H9 (cell line): Measurements from ENCODE around the gene DEFB123. TPM values are rescaled to one million over a fixed set of nuclear protein-coding genes. Genes with fewer than 3 reads are reported as not detected.

Source experiments
- DNase-seq: peaks from one replicate; pipeline ENCODE4 v3.0.0-alpha.2; 2017
- H2AFZ ChIP-seq: one replicate; pipeline ENCODE4 v1.6.1; 2013; ENCODE audit warnings: mild to moderate bottlenecking, low read length, control low read depth, moderate library complexity
- H2AK5ac ChIP-seq: 2 replicates; pipeline ENCODE4 v1.6.1; 2013; ENCODE audit warnings: low read length, control low read depth, mixed read lengths; ENCODE audit not compliant: insufficient read length
- H2BK120ac ChIP-seq: one replicate; pipeline ENCODE4 v1.6.1; 2013; ENCODE audit warnings: low read depth, mild to moderate bottlenecking, low read length, control low read depth, inconsistent platforms; ENCODE audit not compliant: poor library complexity, severe bottlenecking
- H2BK12ac ChIP-seq: 2 replicates; pipeline ENCODE4 v1.6.1; 2013; ENCODE audit warnings: low read length, control low read depth, mixed read lengths, low read depth; ENCODE audit not compliant: insufficient read length
- H2BK15ac ChIP-seq: 2 replicates; pipeline ENCODE4 v1.6.1; 2013; ENCODE audit warnings: low read depth, low read length, control low read depth
- H2BK20ac ChIP-seq: one replicate; pipeline ENCODE4 v1.6.1; 2013; ENCODE audit warnings: low read depth, mild to moderate bottlenecking, low read length, control low read depth, inconsistent platforms; ENCODE audit not compliant: poor library complexity, severe bottlenecking
- H2BK5ac ChIP-seq: 2 replicates; pipeline ENCODE4 v1.6.1; 2013; ENCODE audit warnings: low read length, control low read depth, mixed read lengths; ENCODE audit not compliant: insufficient read length
- H3K14ac ChIP-seq: 2 replicates; pipeline ENCODE4 v1.6.1; 2013; ENCODE audit warnings: low read length, control low read depth; ENCODE audit not compliant: insufficient read depth
- H3K18ac ChIP-seq: 2 replicates; pipeline ENCODE4 v1.6.1; 2013; ENCODE audit warnings: low read depth, mild to moderate bottlenecking, mixed read lengths, low read length, control low read depth; ENCODE audit not compliant: insufficient read length
- H3K23ac ChIP-seq: 2 replicates; pipeline ENCODE4 v1.6.1; 2013; ENCODE audit warnings: low read length, control low read depth, mixed read lengths, low read depth; ENCODE audit not compliant: insufficient read length
- H3K23me2 ChIP-seq: 2 replicates; pipeline ENCODE4 v1.6.1; 2013; ENCODE audit warnings: low read depth, mild to moderate bottlenecking, mixed read lengths, low read length, control low read depth; ENCODE audit not compliant: insufficient read length, poor library complexity, severe bottlenecking
- H3K27ac ChIP-seq: 2 replicates; pipeline ENCODE4 v1.5.1; 2013; ENCODE audit warnings: low read length, control low read depth, mixed read lengths, low read depth; ENCODE audit not compliant: insufficient read length
- H3K27me3 ChIP-seq: 2 replicates; pipeline ENCODE4 v1.6.1; 2013; ENCODE audit warnings: low read length, control low read depth, inconsistent platforms; ENCODE audit not compliant: insufficient read depth
- H3K4ac ChIP-seq: 2 replicates; pipeline ENCODE4 v1.6.1; 2013; ENCODE audit warnings: low read depth, mild to moderate bottlenecking, control low read depth, inconsistent platforms, low read length, moderate library complexity
- H3K4me1 ChIP-seq: 2 replicates; pipeline ENCODE4 v1.6.1; 2013; ENCODE audit warnings: low read length, control low read depth, inconsistent platforms; ENCODE audit not compliant: insufficient read depth
- H3K4me2 ChIP-seq: 2 replicates; pipeline ENCODE4 v1.6.1; 2013; ENCODE audit warnings: low read length, control low read depth, mixed read lengths; ENCODE audit not compliant: insufficient read length, insufficient read depth
- H3K56ac ChIP-seq: 2 replicates; pipeline ENCODE4 v1.6.1; 2013; ENCODE audit warnings: low read depth, mild to moderate bottlenecking, mixed read lengths, low read length, control low read depth; ENCODE audit not compliant: insufficient read length
- H3K79me1 ChIP-seq: 2 replicates; pipeline ENCODE4 v1.6.1; 2013; ENCODE audit warnings: low read depth, mild to moderate bottlenecking, moderate library complexity, low read length, control low read depth, inconsistent platforms; ENCODE audit not compliant: insufficient read depth, poor library complexity, severe bottlenecking
- H3K79me2 ChIP-seq: 2 replicates; pipeline ENCODE4 v1.6.1; 2013; ENCODE audit warnings: low read length, control low read depth, inconsistent platforms; ENCODE audit not compliant: insufficient read depth
- H3K9ac ChIP-seq: 2 replicates; pipeline ENCODE4 v1.6.1; 2013; ENCODE audit warnings: low read length, control low read depth, mixed read lengths; ENCODE audit not compliant: insufficient read length; ENCODE audit errors: extremely low read depth
- H3K9me3 ChIP-seq: one replicate; pipeline ENCODE4 v1.6.1; 2013; ENCODE audit warnings: low read depth, low read length, inconsistent platforms; ENCODE audit not compliant: control insufficient read depth
- H3T11ph ChIP-seq: one replicate; pipeline ENCODE4 v1.6.1; 2013; ENCODE audit warnings: mild to moderate bottlenecking, low read length, control low read depth, inconsistent platforms
- H4K20me1 ChIP-seq: one replicate; pipeline ENCODE4 v1.6.1; 2013; ENCODE audit not compliant: control insufficient read depth, insufficient read length, insufficient read depth
- H4K5ac ChIP-seq: 2 replicates; pipeline ENCODE4 v1.6.1; 2013; ENCODE audit warnings: low read depth, mild to moderate bottlenecking, mixed read lengths, low read length, control low read depth; ENCODE audit not compliant: insufficient read length
- H4K8ac ChIP-seq: replicated peaks from 2 replicates; pipeline ENCODE4 v1.6.1; 2013; ENCODE audit warnings: low read length, control low read depth, mixed read lengths, low read depth; ENCODE audit not compliant: insufficient read length
- H4K91ac ChIP-seq: 2 replicates; pipeline ENCODE4 v1.6.1; 2013; ENCODE audit warnings: low read depth, mild to moderate bottlenecking, moderate library complexity, mixed read lengths, low read length, control low read depth; ENCODE audit not compliant: insufficient read length
- H3K27ac Mint-ChIP-seq, 3 experiments: 2 replicates in 2 of 3; 3 replicates in 1 of 3; pipeline ENCODE4 v1.8.0; 2020 to 2021; ENCODE audit warnings: mixed read lengths in 3 of 3, mild to moderate bottlenecking in 1 of 3, moderate library complexity in 1 of 3
- H3K27me3 Mint-ChIP-seq: 2 replicates; pipeline ENCODE4 v1.8.0; 2021; ENCODE audit warnings: low read depth, mild to moderate bottlenecking, moderate library complexity, mixed read lengths
- H3K36me3 Mint-ChIP-seq, 3 experiments: 2 replicates in 2 of 3; 3 replicates in 1 of 3; pipeline ENCODE4 v1.8.0; 2020 to 2021; ENCODE audit warnings: low read depth in 3 of 3, mixed read lengths in 3 of 3; ENCODE audit not compliant: insufficient read depth in 1 of 3
- H3K4me1 Mint-ChIP-seq, 2 experiments: 2 replicates each; pipeline ENCODE4 v1.8.0; 2020; ENCODE audit warnings: mixed read lengths in 2 of 2
- H3K4me3 Mint-ChIP-seq, 2 experiments: 2 replicates in 1 of 2; 3 replicates in 1 of 2; pipeline ENCODE4 v1.8.0; 2020 to 2021; ENCODE audit warnings: mild to moderate bottlenecking in 2 of 2, mixed read lengths in 2 of 2, moderate library complexity in 1 of 2
- H3K9me3 Mint-ChIP-seq, 2 experiments: 2 replicates in 1 of 2; 3 replicates in 1 of 2; pipeline ENCODE4 v1.8.0; 2020; ENCODE audit warnings: mild to moderate bottlenecking in 2 of 2, mixed read lengths in 2 of 2, moderate library complexity in 1 of 2
- WGBS: extraction: QIAGEN DNeasy Blood & Tissue Kit; methylation state at CpG from one replicate; pipeline ENCODE4 v1.1.7; 2013; ENCODE audit warnings: missing lambda C conversion rate, low lambda C conversion rate, mixed read lengths; ENCODE audit not compliant: insufficient read length; ENCODE audit errors: extremely low coverage; 5-methylcytosine and 5-hydroxymethylcytosine counted together
- total RNA-seq: library from RNA; stranded (reverse); gene quantifications from 2 replicates; pipeline ENCODE4 v1.2.1, GENCODE V29; 2021
- TF ChIP-seq, protein P1 (sequence below): fragments of 200-600 bp; sonication (generic); conservative IDR thresholded peaks from 3 replicates; pipeline ENCODE4 v1.8.0; 2021; ENCODE audit warnings: antibody characterized with exemption, mild to moderate bottlenecking

Gene DEFB123
- total RNA-seq, 1 experiment from 2014 or later: not detected

DNA sequence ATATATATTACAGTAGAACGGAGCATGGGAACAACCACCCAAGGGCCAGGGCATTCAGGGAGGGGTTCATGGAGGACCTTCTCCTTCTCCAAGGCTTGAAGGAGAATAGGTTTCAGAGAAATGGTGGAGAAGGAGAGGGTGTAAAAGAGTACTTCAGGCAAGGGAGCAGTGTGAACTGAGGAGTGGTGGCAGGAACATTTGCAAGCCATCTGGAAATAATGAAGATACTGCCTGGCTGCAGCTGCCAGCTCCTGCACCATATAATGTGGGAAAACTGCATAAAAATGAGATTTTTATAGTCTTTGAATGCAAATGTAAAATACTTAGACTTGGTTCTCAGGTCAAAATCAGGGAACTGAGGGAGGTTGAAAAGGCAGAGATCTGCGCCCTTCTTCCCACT, 24.8 kb upstream of the DEFB123 start:
- peaks cover 9% of the 10 kb centered on the region for H3K27me3 Mint-ChIP-seq
- H3K4ac ChIP-seq: no peak overlapping the region
- H3K4me2 ChIP-seq: no peak overlapping the region
- no peak overlapping the region for H3K23ac ChIP-seq
- H3K56ac ChIP-seq: no peak overlapping the region
- no peak overlapping the region for H4K5ac ChIP-seq
- H2AFZ ChIP-seq: no peak overlapping the region
- TF ChIP-seq, protein P1, sequence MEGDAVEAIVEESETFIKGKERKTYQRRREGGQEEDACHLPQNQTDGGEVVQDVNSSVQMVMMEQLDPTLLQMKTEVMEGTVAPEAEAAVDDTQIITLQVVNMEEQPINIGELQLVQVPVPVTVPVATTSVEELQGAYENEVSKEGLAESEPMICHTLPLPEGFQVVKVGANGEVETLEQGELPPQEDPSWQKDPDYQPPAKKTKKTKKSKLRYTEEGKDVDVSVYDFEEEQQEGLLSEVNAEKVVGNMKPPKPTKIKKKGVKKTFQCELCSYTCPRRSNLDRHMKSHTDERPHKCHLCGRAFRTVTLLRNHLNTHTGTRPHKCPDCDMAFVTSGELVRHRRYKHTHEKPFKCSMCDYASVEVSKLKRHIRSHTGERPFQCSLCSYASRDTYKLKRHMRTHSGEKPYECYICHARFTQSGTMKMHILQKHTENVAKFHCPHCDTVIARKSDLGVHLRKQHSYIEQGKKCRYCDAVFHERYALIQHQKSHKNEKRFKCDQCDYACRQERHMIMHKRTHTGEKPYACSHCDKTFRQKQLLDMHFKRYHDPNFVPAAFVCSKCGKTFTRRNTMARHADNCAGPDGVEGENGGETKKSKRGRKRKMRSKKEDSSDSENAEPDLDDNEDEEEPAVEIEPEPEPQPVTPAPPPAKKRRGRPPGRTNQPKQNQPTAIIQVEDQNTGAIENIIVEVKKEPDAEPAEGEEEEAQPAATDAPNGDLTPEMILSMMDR: no peak
- H3K4me3 Mint-ChIP-seq: no peak overlapping the region
- no peak overlapping the region for H3K9ac ChIP-seq
- H3K23me2 ChIP-seq: no peaks in the 10 kb centered on the region
- DNase-seq: no peak
- H4K91ac ChIP-seq: no peak overlapping the region
- H3K9me3 Mint-ChIP-seq: peaks cover 94 to 97% of the 10 kb centered on the region in 2 experiments
- peaks cover 84% of the 10 kb centered on the region for H3K9me3 ChIP-seq
- no peaks in the 10 kb centered on the region for H3K4me1 ChIP-seq
- H3K79me2 ChIP-seq: no peaks in the 10 kb centered on the region
- H3K79me1 ChIP-seq: no peaks in the 10 kb centered on the region
- H3K18ac ChIP-seq: no peak overlapping the region
- H2BK5ac ChIP-seq: no peak overlapping the region
- H2BK120ac ChIP-seq: no peak overlapping the region
- H3T11ph ChIP-seq: no peak overlapping the region
- H3K27me3 ChIP-seq: no peaks in the 10 kb centered on the region
- no peak overlapping the region for H2BK15ac ChIP-seq
- H2BK12ac ChIP-seq: no peak overlapping the region
- no CpG with 5 or more reads among the region's 2 CpGs for WGBS
- peaks cover 0 to 36% (median 13%) of the 10 kb centered on the region in 3 experiments; a peak in 5 of 7 replicates for H3K36me3 Mint-ChIP-seq
- H4K20me1 ChIP-seq: no peaks in the 10 kb centered on the region
- H2AK5ac ChIP-seq: no peak overlapping the region
- H3K27ac ChIP-seq: no peak overlapping the region
- H3K4me1 Mint-ChIP-seq: no peaks in the 10 kb centered on the region
- no peak overlapping the region for H3K14ac ChIP-seq
- H3K27ac Mint-ChIP-seq: no peak overlapping the region
- H2BK20ac ChIP-seq: no peak overlapping the region
- no peak overlapping the region for H4K8ac ChIP-seq
